Stimulated activated naive CD4-positive, alpha-beta T cell (primary cell): Measurements from ENCODE around the gene IL6R.
"Not testable (repeated sequence)": the region's sequence is repeated elsewhere in the genome, so short reads cannot be mapped to it uniquely, and the experiment has no call there.

Experiments
- DNase-seq, 6 experiments: peaks; one replicate each; lab custom pipeline; 2025; lab: John Stamatoyannopoulos, UW

IL6R gene

DNA sequence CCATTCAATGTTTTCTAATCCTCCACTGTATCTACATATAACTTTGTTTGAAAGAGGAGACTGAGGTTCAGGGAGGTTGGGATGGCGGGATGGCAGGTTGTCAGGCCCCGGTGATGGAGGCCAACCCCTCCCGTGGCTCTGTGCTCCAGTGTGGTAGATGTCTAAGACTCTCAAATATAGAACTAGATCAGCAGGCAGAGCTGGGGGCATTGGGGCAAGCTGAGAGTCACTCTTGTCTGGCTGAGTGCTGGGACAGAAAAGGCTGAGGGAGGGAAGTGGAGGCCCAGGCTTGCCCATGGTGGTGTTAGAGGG is 1.7 kb downstream of the IL6R start:
- peak in 1 of 6 experiments; percentile 37 for DNase-seq

- peak in 5 of 6 experiments; percentile 3 to 53 (median 25) for DNase-seq
Observed at GRCh38 chr1:154407198-154408091, 2.3 kb downstream of the IL6R start.

DNA sequence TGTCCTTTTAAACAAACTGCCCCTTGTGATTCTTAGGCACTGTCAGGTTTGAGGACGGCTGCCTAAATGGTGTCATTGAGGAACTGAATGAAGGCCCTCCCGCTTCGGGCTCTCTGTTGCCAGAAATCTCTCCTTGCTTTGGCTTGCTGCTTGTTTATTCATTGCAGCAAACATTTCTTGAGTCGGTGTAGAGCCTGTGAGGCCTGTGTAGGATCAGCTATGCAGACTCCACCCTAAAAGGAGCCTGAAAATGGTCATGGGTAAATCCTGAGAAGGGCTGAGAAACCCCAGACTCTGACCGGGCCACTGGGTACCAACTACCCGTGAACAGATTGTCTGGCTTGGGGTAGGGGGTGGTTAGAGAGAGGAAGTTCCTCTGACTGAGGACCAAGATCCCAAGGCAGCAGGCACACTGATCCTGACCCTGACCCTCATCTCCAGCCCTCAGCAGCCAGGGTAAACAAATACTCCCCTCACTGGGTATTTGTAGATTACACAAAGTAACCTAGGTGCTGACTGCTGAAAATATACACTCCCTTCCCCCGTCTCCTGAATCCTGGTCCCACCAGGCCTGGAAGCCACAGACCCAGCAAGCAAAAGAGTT is 3.1 kb downstream of the IL6R start:
- DNase-seq = no peak

- peak in 2 of 6 experiments; percentile 4 to 23 for DNase-seq
Observed at GRCh38 chr1:154410185-154410827, 5.2 kb downstream of the IL6R start.

DNA sequence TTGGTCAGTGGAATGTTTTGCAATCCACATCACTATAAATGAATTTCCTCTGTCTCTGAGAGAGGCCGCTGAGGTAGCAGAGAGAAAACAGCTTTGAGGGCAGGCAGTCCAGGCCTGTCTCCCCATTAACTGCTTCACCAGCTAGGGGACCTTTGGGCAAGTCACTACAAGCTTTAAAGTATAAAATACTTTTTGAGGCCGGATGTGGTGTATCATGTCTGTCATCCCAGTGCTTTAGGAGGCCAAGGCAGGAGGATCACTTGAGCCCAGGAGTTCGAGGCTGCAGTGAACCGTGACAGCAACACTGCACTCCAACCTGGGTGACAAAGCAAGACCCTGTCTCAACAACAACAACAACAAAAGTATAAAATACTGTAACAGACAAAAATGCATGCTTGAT is 6.4 kb downstream of the IL6R start:
- DNase-seq = no peak

DNA sequence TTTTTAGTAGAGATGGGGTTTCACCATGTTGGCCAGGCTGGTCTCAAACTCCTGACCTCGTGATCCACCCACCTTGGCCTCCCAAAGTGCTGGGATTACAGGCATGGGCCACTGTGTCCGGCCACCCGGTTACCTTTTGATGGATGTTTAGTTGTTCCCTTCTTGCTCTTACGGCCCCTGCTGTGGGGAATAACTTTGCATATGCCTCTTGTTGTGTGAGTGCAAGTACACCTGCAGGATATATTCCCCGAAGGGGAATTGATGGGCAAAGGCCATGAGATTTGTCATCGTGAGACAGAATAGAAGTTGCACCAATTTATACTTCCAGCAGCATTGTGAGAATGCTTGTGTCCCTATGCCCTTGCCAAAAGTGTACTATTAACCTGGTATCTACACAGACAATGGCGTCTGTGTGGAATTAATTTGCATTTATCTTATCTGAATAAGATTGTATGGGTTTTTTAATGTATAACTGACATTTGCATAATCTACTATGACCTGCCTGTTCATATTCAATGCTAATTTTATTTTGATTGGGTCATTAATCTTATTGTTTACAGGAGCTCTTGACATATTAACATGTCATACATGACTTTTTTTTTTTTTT is 8.1 kb downstream of the IL6R start:
- no peak for DNase-seq

DNA sequence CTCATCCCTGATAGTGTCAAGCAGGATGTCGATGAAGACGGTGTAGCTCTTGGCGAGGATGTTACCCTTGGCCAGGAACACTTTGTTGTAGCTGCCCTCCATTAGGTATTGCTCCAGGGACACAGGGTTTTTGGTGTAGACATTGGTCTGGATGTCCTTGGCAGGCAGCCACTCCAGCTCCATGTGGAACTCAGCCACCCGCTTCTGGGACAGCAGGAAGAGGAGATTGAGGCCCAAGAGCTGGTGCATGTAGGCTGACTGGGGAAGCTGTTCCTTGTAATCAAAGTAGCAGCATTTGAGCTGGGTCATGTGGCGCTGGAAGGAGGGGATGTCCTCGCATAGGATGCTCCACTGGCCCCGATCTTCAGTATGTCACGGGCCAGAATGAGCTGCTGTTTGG is 9.5 kb downstream of the IL6R start:
- DNase-seq = no peak

DNA sequence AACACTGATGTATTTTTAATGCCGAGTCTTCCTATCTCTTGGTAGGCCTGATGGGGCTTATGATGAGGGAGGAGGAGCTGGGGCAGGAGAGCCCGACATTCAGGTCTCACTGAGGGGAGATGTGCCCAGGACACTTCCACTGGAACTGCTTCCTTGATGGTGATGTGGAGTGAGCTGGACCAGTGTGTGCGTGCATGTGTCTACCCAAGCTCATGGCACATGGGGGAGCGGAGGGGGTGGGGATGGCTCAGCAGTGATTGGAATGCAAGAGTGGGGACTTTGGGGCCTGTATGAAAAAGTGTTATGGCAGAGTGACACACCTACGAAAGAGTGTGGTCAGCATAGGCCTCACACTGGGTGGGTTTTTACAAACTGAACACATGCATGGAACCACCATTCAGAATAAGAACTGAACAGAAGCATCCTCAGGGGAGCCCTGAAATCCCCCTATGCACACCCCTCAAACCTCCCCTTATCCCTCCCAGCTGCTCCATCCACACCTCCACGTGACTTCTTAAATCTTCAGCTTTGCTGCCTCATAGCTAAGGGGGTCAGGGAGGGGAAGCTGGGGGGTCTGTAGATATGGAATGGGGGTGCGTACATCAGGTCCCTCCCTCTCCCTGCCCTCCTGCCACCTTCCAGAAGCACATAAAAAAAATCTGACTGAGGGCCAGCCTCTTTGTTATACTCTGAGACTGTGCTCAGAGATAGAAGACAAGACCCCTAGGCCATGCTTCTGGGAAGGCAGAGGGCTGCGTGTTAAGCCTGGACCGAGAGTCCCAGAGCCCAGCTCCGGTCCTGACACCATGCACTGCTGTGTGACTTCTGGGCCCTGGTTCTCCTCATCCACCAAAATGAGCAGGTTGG is 11.6 kb downstream of the IL6R start:
- DNase-seq = no peak

DNA sequence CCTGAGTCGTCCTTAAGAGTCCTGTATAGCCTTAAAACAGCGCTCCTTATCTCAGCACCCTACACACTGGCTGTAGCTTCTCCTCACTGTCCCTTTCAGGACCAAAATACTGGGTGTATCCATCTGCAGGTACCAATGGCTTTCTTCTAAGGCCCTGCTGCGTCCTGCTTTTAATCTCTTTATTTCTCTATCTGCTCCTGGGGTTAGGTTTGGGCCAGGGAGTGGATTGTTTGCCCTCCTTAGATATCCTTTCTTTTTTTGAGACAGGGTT is 12.1 kb downstream of the IL6R start:
- no peak for DNase-seq

- peak in 1 of 6 experiments; percentile 6 for DNase-seq
Observed at GRCh38 chr1:154418062-154418921, 13.1 kb downstream of the IL6R start.

GRCh38 chr1:154418923-154419619 is 13.9 kb downstream of the IL6R start:
- no peak for DNase-seq

- peak; percentile 8 to 51 (median 20) for DNase-seq
Observed at GRCh38 chr1:154419620-154420571, 14.8 kb downstream of the IL6R start.

GRCh38 chr1:154420961-154421924 is 16.1 kb downstream of the IL6R start:
- no peak for DNase-seq

- not testable (repeated sequence) for DNase-seq
Observed at GRCh38 chr1:154422049-154422448, 16.9 kb downstream of the IL6R start.

- DNase-seq = no peak
Observed at GRCh38 chr1:154422521-154422920, 17.4 kb downstream of the IL6R start.

DNA sequence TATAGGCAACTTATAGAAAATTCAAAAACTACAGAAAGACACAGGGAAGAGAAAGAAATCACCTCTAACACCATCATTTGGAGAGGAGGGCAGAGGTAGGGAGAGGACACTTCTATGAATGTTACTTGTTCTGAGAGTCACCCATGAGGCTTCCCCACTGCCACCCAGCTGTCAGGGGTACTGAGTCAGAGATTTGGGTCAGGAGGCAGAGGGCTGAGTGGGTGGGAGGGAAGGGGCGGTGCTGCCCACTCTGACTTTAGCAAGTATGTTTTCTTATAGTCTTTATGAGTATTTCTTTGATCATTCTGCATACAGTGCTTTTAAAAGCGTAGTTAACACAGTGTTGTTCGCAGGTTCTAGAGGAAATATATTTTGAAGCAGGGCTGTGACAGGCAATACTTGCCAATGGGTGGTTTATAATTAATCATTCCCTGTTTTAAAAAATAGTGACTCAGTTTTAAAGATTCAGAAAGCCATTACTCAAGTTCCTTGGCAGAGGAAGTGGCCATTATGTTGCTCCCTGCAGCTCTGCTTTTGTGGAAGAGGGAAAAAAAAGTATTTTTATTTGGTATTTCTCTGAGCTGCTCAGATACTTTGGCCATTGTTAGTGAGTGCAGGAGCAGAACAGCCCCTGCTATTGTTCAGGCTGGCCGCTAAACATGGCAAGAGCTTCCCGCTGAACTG is 18.3 kb downstream of the IL6R start:
- DNase-seq = no peak

- no peak for DNase-seq
Observed at GRCh38 chr1:154423988-154424326, 18.8 kb downstream of the IL6R start.

- DNase-seq = no peak
Observed at GRCh38 chr1:154425172-154425571, 20.0 kb downstream of the IL6R start.
